Epithelial cell of proximal tubule (primary cell): ENCODE measurements around the gene FAM222A. TPM values are rescaled to one million over a fixed set of nuclear protein-coding genes. Genes with fewer than 3 reads are reported as not detected.

Source experiments
- DNase-seq: peaks from one replicate; pipeline ENCODE4 v3.0.0-alpha.2; 2011; ENCODE audit warnings: low read depth
- H3K4me3 ChIP-seq: 2 replicates; pipeline ENCODE4 v1.5.1; 2011; ENCODE audit warnings: low read depth, mild to moderate bottlenecking, low read length
- CTCF ChIP-seq: conservative IDR thresholded peaks from 2 replicates; pipeline ENCODE4 v1.5.1; 2012; ENCODE audit warnings: low read depth, mild to moderate bottlenecking, low read length
- total RNA-seq: library from RNA; depleted of rRNA; stranded (reverse); fragments of >200 nt; gene quantifications from 2 replicates; pipeline ENCODE4 v1.2.3, GENCODE V29; 2015

FAM222A gene
- total RNA-seq, 1 donor from 2014 or later, result 0.52 TPM

DNA sequence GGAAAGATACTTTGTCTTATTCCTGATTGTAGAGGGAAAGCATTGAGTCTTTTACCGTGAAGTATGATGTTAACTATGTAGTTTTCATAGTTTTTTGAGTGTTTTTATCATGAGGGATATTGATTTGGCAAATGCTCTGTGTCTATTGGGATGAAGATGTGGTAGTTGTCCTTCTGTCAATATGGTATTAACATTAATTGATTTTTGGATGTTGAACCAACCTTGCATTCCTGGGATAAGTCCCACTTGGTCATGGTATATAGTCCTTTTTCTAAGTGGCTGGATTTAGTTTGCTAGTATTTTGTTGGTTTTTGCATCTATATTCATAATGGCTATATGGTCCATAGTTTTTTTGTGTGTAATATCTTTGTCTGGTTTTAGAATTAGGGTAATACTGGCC is 42.8 kb downstream of the FAM222A start:
- no peak for DNase-seq
- no peak overlapping the region for H3K4me3 ChIP-seq
- no peak for TF ChIP-seq CTCF

DNA sequence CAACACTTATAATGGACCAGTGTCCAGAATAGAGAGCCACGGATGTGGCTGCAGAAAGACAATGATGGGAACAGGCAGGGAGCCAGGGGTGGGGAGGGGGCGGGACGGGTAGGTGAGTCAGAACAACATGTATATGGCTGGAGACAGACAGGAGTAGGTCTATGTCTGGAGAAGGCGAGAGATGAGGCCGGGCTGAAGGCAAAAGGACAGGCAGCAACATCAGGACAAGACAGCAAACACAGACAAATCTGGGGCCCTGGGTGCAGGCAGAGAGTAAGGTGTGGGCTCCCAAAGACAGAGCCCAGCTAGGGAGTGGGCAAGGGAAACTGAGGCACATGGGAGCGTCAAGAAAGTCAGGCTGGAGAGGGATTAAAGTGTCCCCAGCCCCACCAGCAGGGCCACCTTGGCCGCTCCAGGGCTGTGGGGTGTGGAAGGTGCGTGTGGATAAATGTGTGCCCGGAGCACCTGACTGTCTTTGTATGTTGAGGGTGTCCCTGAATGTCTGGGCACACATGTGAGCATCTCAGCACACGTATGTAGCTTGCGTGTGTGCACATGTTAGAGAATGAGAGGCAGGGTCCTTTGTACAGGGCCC is 44.1 kb downstream of the FAM222A start:
- DNase-seq, result no peak
- H3K4me3 ChIP-seq, result no peak overlapping the region
- TF ChIP-seq CTCF, result no peak

GRCh38 chr12:109758426-109759420 is 45.1 kb downstream of the FAM222A start:
- no peak overlapping the region for H3K4me3 ChIP-seq
- no peak for TF ChIP-seq CTCF
- no peak for DNase-seq

GRCh38 chr12:109759595-109759994 is 46.0 kb downstream of the FAM222A start:
- H3K4me3 ChIP-seq, result no peak overlapping the region
- DNase-seq, result no peak
- TF ChIP-seq CTCF, result no peak

- H3K4me3 ChIP-seq, result no peak overlapping the region
- TF ChIP-seq CTCF, result no peak
- no peak for DNase-seq
These were observed 46.7 kb downstream of the FAM222A start for GRCh38 chr12:109760031-109760929.
